Stimulated activated CD8-positive, alpha-beta memory T cell treated with anti-CD3 and anti-CD28 coated beads, Interleukin-15, amount 100 ng/mL, for 4 hours (primary cell): ENCODE measurements around the gene CLIP1.

Source experiments
- DNase-seq, 2 donors: peaks; one replicate each; pipeline ENCODE4 v3.0.0-alpha.2; 2020; ENCODE audit warnings: low read depth in 2 of 2

Gene CLIP1

DNA sequence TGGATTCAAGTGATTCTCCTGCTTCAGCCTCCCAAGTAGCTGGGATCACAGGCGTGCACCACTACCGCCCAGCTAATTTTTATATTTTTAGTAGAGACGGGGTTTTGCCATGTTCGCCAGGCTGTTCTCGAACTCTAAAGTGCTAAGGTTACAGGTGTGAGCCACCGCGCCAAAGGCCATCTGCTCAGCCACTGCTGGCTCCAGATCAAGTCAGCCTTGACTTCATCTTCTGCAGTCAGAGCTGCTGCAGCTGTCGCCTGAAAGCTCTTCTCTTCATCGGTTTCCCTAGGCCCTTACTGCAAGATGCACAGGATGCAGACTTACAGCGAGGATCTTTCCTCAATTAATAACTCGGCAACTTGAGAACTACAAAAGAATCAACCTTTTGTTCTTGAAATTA, 66.8 kb downstream of the CLIP1 start:
- DNase-seq: no peak

DNA sequence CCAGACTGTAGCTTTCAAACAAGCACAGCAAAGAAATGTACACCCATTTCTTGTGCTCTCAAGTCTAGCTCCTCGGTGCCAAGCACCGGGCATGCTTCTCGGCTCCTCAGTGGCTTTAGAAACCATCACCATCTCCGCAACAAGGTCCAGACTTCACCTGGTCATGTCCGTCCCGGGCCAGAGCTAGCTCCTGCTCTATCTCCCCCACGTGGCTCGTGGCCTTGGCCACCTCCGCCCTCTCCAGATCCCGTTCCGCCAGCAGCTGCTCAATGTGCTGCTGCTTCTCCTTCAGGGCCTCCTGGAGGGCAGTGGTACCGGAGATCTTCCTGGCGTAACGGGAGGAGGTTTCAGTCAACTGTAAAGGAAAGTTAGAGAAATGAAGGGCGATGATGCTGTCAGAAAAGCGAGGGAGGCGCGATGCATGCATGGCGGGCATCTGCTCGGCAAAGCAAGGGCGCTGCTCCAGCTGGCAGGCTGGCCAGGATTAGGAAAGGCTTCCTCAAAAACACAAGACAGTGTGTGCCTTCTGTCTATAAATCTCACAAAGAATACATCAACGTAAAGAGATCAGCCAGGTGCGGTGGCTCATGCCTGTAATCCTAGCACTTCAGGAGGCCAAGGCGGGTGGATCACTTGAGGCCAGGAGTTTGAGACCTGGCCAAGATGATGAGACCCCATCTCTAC, 67.4 kb downstream of the CLIP1 start:
- DNase-seq: no peak

DNA sequence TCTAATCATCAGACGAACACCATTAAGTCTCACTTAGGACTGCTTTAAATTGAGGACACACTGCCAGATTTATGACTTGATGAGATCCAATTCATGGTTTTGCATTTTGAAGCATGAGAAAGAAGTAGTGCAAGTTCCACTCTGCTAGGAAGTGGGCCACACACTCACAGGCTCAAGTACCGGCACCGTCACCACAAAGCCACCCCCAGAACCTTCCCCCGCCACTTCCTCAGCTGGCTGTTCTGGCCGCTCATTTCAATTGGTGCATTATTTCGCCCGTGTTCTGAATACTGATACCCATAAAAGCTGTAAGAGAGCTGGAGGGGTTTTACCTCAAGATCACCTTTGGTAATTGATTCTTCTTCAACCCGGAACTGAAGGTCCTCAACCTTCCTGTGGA, 70.1 kb downstream of the CLIP1 start:
- no peak for DNase-seq

DNA sequence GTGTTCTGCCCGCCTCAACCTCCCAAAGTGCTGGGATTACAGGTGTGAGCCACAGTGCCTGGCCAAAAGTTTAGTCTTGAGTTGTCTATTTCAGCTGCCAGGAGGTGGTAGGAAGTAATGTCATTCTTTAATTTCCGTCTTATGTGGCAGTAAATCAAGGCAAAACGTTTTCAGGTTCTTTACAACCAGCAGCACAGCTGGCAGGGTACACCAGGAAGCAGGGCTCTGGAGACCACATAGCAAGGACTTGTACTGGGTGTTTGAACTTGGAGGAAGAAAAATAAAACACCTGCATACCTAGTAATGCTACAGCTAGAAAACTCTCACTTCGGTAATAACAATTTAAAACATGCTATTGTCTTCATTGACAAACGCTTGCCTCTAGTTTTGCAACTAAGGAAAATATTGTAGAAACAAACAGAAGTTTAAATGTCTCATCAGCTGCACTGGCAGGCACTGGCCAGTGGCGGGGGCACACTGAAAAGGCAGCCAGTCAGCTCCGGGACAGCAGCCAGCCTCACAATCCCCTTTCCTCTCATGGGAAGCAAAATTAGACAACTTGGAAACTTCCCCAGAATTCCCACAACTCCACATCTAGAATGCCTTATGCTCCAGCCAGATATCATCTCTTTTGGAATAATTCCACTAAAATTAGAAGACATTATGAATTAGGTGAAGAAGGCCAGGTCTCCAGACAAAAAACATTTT, 72.2 kb downstream of the CLIP1 start:
- no peak for DNase-seq

DNA sequence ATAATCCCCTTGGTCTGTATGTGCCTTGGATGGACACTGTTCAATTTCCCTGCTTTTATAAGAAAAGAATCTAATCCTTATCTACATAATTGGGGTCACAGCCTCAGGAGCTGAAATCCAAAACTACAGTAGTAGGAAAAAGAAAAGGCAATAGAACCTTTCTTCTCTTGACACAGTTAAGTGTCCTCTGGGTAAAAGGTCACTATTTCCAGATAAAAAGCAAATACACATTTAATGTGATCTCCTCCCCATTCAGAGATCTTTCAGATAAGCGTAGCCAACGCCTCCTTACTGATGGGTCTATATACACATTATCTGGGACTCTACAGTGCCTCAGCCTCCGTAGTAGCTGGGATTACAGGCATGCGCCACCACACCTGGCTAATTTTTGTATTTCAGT, 73.4 kb downstream of the CLIP1 start:
- no peak for DNase-seq

DNA sequence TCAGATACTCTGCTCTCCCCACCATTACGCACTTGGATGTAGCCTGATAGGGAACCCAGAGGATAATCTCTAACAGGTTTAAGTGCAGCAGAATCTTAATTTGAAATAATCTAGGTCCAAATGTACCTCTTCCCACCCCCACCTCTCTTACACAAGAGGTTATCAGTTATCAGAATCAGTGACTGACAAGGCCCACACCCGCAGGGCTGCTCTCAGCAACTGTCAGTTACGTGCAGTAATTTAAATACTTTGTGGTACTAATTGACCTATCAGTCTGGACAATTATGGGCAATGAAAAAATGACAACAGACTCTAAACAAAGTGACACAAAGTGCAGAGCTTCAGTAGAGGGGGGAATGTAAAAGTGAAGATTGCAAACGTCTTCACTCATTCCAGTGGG, 74.0 kb downstream of the CLIP1 start:
- DNase-seq: no peak

DNA sequence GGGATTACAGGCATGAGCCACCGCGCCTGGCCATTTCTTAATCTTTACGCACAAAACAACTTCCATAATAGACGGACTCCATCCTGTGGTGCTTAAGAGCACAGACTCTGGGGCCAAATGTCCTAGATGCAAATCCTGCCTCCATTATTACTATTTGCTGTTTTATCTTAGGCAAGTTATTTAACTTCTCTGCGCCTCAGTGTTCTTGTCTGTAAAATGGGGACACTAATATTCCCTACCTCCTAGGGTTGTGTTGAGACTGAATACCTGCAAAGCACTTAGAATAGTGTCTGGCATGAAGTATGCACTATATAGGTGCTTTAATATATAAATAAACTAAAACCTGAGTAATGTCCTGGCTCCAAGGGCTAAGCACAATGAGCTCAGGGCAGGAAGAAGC, 76.4 kb downstream of the CLIP1 start:
- no peak for DNase-seq

DNA sequence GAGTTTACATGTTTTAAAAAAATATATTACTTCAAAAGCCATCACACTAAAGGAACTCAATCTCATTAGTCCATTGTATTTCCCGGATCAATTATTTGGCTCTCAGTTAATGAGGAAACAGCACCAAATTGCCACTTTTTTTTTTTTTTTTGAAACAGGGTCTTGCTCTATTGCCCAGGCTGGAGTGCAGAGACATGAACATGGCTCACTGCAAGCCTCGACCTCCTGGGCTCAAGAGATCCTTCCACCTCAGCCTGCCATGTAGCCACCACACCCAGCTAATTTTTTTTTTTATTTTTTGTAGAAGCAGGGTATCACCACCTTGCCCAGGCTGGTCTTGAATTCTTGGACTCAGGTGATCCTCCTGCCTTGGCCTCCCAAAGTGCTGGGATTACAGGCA, 77.4 kb downstream of the CLIP1 start:
- no peak for DNase-seq

DNA sequence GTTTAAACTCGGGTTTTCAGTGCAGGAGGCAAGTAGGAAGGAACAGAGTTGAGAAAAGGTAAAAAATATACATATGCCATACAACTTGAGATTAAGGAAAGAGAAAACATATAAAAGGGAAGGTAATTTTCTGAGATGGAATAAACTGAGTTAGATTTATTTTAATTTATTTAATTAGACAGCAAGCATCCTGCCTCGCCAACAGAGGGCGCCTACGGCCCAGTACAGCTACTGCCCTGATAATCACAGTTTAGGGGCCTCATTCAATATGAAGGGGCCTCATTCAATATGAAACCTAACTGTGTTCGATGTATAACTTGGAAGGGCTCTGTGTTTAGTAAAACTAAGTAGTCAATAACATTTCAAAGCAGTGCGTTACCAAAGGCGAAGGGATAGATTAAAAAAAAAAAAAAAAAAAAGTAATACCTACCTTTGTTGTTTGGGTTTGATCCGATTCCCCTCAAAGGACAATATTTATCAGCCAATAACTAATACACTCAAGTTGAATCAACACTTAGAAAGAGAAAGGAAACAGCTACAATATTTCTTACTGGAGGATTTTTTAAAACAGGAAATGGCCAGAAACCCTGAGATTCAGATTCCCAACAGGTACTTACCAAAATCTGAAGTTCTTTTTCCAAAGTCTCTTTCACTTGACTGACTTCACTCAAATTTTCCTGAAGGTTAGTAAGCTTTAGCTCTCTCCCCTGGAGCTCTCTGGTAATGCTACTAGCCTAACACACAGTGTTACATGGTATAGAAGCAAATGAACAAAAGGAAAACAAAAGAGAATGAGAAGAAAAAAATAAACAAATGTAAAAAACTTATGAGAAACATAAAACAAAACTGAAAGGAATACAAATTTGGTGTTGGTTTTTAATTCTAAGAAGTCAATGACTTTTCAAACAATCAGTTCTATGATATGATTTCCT, 86.2 kb downstream of the CLIP1 start:
- DNase-seq: peak in 1 of 2 donors; percentile 10

DNA sequence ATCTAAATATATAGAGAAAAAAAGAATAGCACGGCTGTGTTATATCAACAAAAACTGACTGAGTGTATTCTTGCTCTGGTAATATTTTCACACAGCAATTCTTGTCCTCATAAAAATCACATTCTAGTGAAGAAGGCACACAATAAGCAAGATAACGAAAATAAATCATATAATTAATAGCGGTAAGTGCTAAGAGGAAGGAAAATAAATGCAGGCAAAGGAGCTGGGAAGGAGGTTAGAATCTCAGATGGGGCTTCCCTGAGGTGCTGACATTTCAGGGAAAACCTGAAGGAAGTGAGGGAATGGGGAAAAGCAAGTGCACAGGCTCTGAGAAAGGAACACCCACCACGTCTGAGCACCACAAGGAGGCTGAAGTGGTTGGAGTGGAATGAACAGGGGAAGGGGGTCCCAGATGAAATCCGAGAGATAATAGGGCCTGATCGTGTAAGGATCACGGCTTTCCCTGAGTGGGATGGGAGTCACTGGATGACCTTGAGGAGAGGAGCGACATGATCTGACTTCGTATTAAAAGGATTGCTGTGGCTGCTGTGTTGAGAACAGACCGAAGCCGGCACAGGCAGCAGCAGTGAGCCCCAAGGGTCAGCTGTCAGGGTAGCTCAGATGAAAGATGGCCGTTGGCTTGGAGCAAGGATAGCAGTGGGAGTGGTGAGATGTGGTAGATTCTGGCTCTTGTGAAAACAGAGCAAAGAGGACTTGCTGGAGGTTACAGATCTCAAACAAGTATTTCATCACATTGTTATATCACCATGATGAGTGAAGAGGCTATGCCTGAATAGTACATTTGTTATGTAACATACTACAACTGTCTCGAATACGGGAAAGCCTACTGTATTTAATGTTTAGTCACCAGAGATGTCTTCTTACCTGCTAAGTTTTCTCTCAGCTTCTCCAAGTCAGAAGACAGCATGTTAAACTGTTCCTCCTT, 89.1 kb downstream of the CLIP1 start:
- DNase-seq: no peak

DNA sequence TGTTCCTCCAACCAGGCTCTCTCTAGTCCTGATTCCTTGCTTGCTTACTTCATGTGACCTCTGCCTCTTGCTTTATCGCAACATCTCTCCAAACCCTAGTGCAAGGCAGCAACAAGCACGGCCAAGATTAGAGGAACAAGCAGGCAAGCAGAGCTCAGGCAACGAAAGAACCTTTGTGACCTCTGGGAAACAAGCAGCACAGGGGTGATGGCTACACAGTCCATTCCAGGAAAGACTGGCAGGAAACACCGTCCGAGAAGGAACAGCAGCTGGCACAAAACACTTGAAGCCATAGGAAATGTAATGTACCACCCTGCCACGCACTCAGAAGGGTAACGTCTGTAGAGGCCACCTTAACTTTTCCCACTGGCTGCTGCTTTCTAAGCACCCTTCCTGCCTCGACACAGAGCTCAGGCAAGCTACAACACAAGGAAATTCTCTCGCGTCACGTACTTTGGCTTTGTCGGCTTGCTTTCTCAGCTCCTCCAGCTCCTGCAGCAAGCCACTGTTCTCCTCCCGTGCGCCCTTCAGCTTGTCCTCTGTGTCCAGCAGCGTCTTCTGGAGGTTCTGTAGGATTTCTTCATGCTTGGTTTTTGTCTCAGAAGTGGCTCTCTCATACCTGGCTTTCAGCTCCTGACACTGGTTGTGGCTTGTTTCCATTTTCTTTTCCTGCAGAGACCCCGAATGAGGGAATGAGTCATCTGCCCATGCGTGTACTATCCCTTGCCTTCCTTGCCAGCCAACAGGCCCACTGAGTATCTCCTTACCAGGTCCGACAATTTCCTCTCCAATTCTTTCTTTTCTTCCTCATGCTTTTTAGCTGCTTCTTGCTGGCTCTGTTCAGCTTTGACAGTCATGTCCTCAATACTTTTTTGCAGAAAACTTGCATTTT, 94.7 kb downstream of the CLIP1 start:
- DNase-seq: no peak

DNA sequence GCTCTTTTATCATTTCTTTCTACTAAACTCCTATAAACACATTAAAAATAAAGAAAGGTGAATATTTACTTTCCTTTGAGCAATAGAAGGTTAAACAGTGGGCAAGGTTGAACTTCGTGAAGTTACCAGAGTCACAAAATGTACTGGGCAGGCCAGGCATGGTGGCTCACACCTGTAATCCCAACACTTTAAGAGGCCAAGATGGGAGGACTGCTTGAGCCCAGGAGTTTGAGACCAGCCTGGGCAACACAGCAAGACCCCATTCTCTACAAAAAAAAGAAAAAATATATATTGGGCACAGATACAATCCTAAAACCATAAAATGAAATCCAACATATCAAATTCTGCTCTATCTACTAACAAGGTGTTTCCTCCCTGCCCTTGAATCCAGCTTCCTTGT, 95.5 kb downstream of the CLIP1 start:
- no peak for DNase-seq

DNA sequence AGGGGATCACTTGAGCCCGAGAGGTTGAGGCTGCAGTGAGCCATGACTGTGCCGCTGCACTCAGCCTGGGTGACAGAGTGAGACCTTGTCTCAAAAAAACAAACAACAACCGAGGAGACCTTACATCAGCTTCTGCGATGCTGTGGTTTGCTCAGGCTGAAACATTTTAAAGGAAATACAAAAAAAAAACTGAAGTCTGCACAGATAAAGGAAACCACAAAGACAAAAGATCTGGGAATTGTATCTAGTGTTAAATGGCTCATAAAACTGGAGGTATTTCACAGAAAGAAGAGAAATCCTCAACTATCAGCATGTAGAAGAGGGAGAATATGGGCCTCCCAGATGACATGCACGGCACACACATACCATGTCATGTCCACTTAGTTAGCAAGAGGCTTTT, 95.9 kb downstream of the CLIP1 start:
- DNase-seq: no peak

DNA sequence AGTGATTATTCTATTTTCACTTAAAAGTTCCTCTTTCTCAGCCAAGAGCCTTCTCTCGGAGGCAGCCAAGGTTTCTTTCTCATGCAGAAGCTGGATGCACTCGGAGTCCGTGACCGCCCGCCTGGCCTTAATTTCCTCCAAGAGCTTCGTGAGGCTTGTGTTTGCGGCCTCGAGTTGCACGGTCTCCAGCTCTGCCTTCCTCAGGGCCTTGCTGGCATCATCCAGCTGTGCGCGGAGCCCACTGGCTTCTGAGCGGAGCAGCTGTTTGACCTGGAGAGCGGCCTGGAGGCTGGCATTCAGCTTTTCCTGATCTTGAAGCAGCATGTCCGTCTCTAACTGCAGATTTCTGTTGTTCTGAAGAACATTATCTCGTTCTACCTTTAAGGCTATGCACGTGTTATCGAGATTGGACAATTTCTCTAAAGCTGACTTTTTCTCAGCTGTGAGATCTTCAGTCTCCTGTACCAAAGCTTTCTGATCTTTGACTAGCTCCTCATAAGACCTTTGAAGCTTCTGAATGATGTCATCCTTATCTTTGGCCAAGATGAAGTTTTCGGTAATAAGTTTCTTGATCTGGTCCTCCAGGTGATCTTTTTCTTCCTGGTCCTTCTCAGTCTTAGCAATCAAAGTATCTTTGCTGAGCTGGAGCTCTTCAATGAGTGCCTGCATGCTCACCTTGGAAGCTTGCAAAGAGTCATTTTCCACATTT, 99.0 kb downstream of the CLIP1 start:
- DNase-seq: no peak

DNA sequence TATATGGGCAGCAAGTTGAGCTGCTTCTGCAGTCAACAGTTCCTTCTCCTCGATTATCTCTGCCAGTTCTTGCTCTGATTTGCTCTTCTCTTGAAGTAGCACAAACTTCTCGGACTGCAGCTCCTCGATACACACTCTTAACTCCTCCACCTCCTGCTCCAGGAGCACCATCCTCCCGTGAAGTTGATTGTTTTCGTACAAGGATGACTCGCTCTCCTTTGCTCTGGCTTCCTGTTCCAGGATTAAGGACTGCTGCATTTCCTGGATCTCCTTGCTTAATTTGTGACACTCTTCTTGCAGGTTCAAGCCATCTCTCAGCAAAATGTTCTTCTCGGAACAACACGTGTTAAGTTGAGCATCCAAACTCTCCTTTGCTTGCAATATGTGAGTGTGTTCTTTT, 100.0 kb downstream of the CLIP1 start:
- DNase-seq: no peak

DNA sequence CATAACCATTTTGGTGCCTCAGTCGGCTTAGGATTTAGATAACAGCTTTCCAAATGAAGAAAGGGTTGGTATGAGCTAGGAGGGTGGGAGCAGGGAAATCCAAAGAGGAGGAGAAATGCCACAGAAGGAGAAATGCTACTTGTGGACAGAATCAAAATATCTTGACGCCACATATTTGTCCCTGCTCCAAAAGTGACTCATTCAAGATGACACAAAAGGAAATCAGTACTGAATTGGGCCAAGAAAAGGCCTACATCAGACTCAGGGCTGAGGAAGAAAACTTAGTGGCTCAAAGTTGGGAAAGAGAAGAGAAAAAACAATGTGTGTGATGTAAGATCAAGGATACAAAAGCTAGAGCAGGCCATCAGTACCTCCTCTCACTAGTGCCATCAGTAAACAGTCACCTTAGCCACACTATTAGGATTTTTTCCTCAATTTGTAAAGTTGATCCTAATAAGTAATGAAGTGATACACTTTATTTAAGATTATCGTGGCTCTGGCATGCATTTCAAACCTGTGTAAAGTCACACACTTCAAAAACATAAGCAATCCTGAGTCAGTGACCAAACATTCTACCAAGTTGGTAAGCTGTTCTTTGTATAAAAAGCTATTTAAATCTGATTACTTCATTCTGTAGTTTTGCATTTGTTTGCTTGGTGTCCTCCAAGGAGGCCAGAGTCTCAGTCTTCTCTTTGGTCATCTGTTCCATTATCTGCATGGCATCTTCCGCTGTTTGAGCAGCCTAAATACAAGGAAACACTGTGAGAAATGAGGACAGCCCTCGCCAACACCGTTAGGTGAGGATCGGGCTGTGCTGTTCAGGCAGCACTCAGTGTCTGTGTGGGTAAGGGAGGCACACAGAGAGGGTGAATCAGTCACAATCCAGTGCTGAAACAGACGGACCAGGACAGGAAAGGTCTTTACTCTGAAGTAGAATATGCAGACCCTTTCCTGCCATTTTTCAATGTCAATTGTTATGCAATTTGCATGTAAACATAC, 103.6 kb downstream of the CLIP1 start:
- no peak for DNase-seq

DNA sequence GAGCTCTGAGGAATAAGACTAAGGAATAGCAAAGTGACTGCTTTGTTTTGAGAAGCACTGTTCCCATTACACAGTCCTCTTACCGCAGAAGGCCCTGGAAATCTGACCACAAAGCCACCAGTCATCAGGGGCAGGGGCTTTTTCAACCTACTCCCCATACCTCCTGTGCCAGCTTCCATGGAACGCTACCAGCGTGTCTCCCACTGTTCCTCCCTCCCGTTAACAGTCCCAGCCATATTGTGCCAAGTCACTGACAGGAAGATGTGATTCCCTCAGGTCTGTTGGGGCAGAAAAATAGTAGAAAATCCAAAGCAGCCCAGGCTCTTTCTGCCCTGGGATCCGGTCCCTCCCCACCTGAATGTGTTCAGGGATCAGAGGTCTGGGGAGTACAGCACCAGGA, 109.5 kb downstream of the CLIP1 start:
- no peak for DNase-seq

DNA sequence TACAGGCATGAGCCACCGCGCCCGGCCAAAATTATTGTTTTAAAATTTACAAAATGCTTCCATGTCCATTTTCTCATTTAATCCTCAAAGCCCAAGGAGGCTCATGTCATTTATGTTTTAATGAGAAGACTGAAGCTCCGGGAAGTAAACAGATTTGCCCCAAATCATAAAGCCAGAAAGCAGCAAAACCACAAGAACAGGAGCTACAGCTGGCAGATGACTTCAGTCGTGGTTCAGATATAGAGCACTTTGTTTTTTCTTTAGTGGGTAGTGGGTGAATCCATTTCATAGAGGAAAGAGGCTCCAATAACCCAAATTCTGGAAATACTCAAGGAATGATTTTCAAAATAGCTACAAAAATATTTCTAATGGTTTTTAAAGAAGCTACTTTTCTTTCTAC, 110.8 kb downstream of the CLIP1 start:
- no peak for DNase-seq
